GM12878 (cell line): ENCODE measurements around the gene GABBR2. TPM values are rescaled to one million over a fixed set of nuclear protein-coding genes. Genes with fewer than 3 reads are reported as not detected.

ENCODE experiments used
- ATAC-seq: fragments of 200-7000 bp; cut with Tn5 transposase; 3 replicates; pipeline ENCODE4 v1.9.1; 2020; ENCODE audit warnings: mild to moderate bottlenecking, moderate library complexity
- BruUV-seq: library from RNA; stranded (reverse); fragments of 400-500 nt; replicated peaks from 2 replicates; lab custom pipeline; 2021; lab: Mats Ljungman, UMichigan
- CTCF ChIA-PET: fragments of 300-600 bp; sonication (Branson Sonifier 250); formaldehyde crosslinking; extraction: SDS; loops from one replicate; lab custom pipeline; 2021; ENCODE audit warnings: inconsistent platforms; lab: Yijun Ruan, JAX
- POLR2A ChIA-PET: fragments of 350-600 bp; formaldehyde crosslinking; extraction: SDS; loops from one replicate; lab custom pipeline; 2021; ENCODE audit warnings: inconsistent platforms; lab: Charles Lee
- RAD21 ChIA-PET: fragments of 300-600 bp; sonication (Branson Sonifier 250); formaldehyde crosslinking; loops from one replicate; lab custom pipeline; 2023; ENCODE audit warnings: antibody characterized with exemption; ENCODE audit not compliant: unreplicated experiment; lab: Charles Lee
- SMC1A ChIA-PET: fragments of 300-600 bp; sonication (Branson Sonifier 250); formaldehyde crosslinking; loops from one replicate; lab custom pipeline; 2023; ENCODE audit not compliant: unreplicated experiment, uncharacterized antibody; lab: Charles Lee
- DNase-seq: peaks from one replicate; pipeline ENCODE4 v3.0.0-alpha.2; 2011; ENCODE audit warnings: low read depth, low spot score
- FAIRE-seq: peaks from 3 replicates; lab custom pipeline; 2011; peaks lifted over from hg19 to GRCh38; lab: Jason Lieb, UNC
- H2AFZ ChIP-seq: 2 replicates; pipeline ENCODE4 v1.6.0; 2011; ENCODE audit warnings: low read depth, low read length, control low read depth; ENCODE audit not compliant: control insufficient read depth
- H3K27ac ChIP-seq: 2 replicates; pipeline ENCODE4 v1.5.1; 2011; ENCODE audit warnings: control low read depth; ENCODE audit not compliant: control insufficient read depth, insufficient read depth
- H3K27me3 ChIP-seq, 2 experiments: replicated peaks in 1 of 2; 2 replicates each; pipeline versions ENCODE4 v1.6.0 to v1.6.1; 2011; ENCODE audit warnings: low read length in 1 of 2; ENCODE audit not compliant: control insufficient read depth in 2 of 2, insufficient read depth in 2 of 2
- H3K36me3 ChIP-seq, 2 experiments: 2 replicates each; pipeline ENCODE4 v1.5.1; 2011; ENCODE audit warnings: low read length in 1 of 2; ENCODE audit not compliant: control insufficient read depth in 2 of 2, insufficient read depth in 2 of 2
- H3K4me1 ChIP-seq: 2 replicates; pipeline ENCODE4 v1.6.1; 2011; ENCODE audit warnings: mild to moderate bottlenecking, low read length, moderate library complexity, mixed read lengths; ENCODE audit not compliant: control insufficient read depth, insufficient read depth
- H3K4me2 ChIP-seq: 2 replicates; pipeline ENCODE4 v1.6.0; 2011; ENCODE audit warnings: control low read depth; ENCODE audit not compliant: control insufficient read depth, insufficient read depth
- H3K4me3 ChIP-seq: fragments of 200-600 bp; sonication (generic); 2 replicates; pipeline ENCODE4 v1.5.1; 2016
- H3K79me2 ChIP-seq: 2 replicates; pipeline ENCODE4 v1.6.0; 2011; ENCODE audit warnings: low read length; ENCODE audit not compliant: control insufficient read depth, insufficient read depth
- H3K9ac ChIP-seq: 2 replicates; pipeline ENCODE4 v1.8.0; 2011; ENCODE audit warnings: low read length, control low read depth, mixed read lengths; ENCODE audit not compliant: control insufficient read depth, insufficient read depth
- H3K9me3 ChIP-seq: replicated peaks from 3 replicates; pipeline ENCODE4 v1.5.1; 2011; ENCODE audit warnings: mild to moderate bottlenecking, low read length; ENCODE audit not compliant: control insufficient read depth, insufficient read depth
- H4K20me1 ChIP-seq: 2 replicates; pipeline ENCODE4 v1.6.0; 2011; ENCODE audit not compliant: control insufficient read depth, insufficient read depth
- CBX3 ChIP-seq: fragments of 200-600 bp; sonication (generic); IDR thresholded peaks from 2 replicates; pipeline ENCODE4 v1.6.1; 2016; ENCODE audit warnings: low read depth, borderline replicate concordance
- CEBPB ChIP-seq, 2 experiments: fragments of 150-350 bp in 1 of 2; IDR thresholded peaks; 2 replicates each; pipeline ENCODE4 v1.6.1; 2012 to 2014; ENCODE audit warnings: low read depth in 2 of 2, low read length in 2 of 2, borderline replicate concordance in 1 of 2, inconsistent platforms in 1 of 2
- HDAC2 ChIP-seq: fragments of 200-600 bp; sonication (generic); IDR thresholded peaks from 2 replicates; pipeline ENCODE4 v1.6.1; 2017
- MTA3 ChIP-seq: IDR thresholded peaks from 2 replicates; pipeline ENCODE4 v1.6.1; 2012; ENCODE audit warnings: low read length, inconsistent platforms, borderline replicate concordance
- NKRF ChIP-seq: fragments of 450-650 bp; conservative IDR thresholded peaks from 2 replicates; pipeline ENCODE4 v1.6.1; 2017; ENCODE audit warnings: mild to moderate bottlenecking, moderate library complexity
- RELB ChIP-seq: fragments of 450-650 bp; IDR thresholded peaks from 2 replicates; pipeline ENCODE4 v1.6.1; 2017; ENCODE audit warnings: low read depth, mild to moderate bottlenecking, moderate library complexity
- WGBS: methylation state at CpG from one replicate; pipeline ENCODE4 v1.1.6; 2016; ENCODE audit warnings: low lambda C conversion rate; ENCODE audit not compliant: insufficient replicate concordance, insufficient coverage; ENCODE audit errors: missing lambda C conversion rate; 5-methylcytosine and 5-hydroxymethylcytosine counted together
- in situ Hi-C: fragments of 300-500 bp; cut with MboI; formaldehyde crosslinking; loops from 9 replicates; pipeline ENCODE4 v1.14.3; 2018; ENCODE audit warnings: mixed read lengths
- intact Hi-C: fragments of 100-400 bp; cut with micrococcal nuclease; formaldehyde crosslinking; loops from one replicate; pipeline ENCODE4 v1.14.2; 2022; ENCODE audit not compliant: unreplicated experiment
- polyA plus RNA-seq, 11 experiments: library from polyadenylated mRNA; depleted of rRNA in 4 of 11; unstranded in 6 of 11; stranded (reverse) in 5 of 11; fragments of >200 nt; fragmentation: Nextera tagmentation in 4 of 11; fragmentation: Illumina TruSeq in 1 of 11; extraction: Ambion mirVana in 4 of 11; extraction: Trizol in 1 of 11; gene quantifications; 1 replicate in 1 of 11; 2 replicates in 10 of 11; pipeline versions ENCODE4 v1.2.1 to v1.2.3, GENCODE V29; 2011 to 2016; ENCODE audit warnings: inconsistent platforms in 2 of 11, missing spikeins in 2 of 11, low read depth in 1 of 11
- total RNA-seq, 4 experiments: library from RNA; depleted of rRNA in 3 of 4; stranded (reverse); fragments of >200 nt in 3 of 4; fragmentation: Illumina TruSeq in 1 of 4; extraction: Trizol in 1 of 4; gene quantifications; 2 replicates each; pipeline versions ENCODE4 v1.2.1 to v1.2.3, GENCODE V29; 2013 to 2021

The GABBR2 gene
- total and polyA plus RNA-seq, 10 of the 15 experiments (the other 5 are each of a cell fraction or from before 2014, with no cell fraction given): 0.02 to 2.2 (median 0.06) TPM; not detected in 2

GRCh38 chr9:98736226-98736625 is 27.5 kb upstream of the GABBR2 start (continued):
- TF ChIP-seq CEBPB (IDR thresholded peaks at IDR 0.05; ENCODE audit: borderline replicate concordance in 1 of 2, low read depth in 2 of 2, low read length in 2 of 2) (no peak), NKRF (no peak)

- ChIA-PET RAD21 (no interaction called here), SMC1A (no interaction called here), POLR2A (no interaction called here), CTCF (interaction anchor here (1.4 kb wide), 1 partner anchor 42 kb away, joined by 3 read pairs; no protein-coding TSS in a partner anchor)
- in situ Hi-C loops (no loop called here), intact Hi-C loops (no loop called here)
- Histone ChIP-seq H2AFZ (no peak overlapping the region), H3K9ac (no peak overlapping the region), H3K36me3 (no peaks in the 10 kb centered on the region), H3K4me1 (no peaks in the 10 kb centered on the region), H3K27me3 (no peaks in the 10 kb centered on the region; a peak in 1 of 4 replicates), H3K4me2 (no peak overlapping the region), H3K27ac (no peak overlapping the region), H3K79me2 (no peaks in the 10 kb centered on the region), H3K4me3 (no peak overlapping the region), H4K20me1 (no peaks in the 10 kb centered on the region), H3K9me3 (no peaks in the 10 kb centered on the region)
- no peak for ATAC-seq
- WGBS: 69% methylated on average over 9 of the region's 9 CpGs
- no peak for FAIRE-seq
- no peak for DNase-seq
- BruUV-seq: no TSS peak
- TF ChIP-seq CBX3 (no peak), MTA3 (no peak), RELB (no peak), HDAC2 (no peak)
Measured at GRCh38 chr9:98732801-98733200, 24.1 kb upstream of the GABBR2 start.
